CD8-positive, alpha-beta memory T cell (primary cell): ENCODE data around the gene MAGEA2B. TPM values are rescaled to one million over a fixed set of nuclear protein-coding genes. Genes with fewer than 3 reads are reported as not detected.
"Not testable (repeated sequence)": the region's sequence is repeated elsewhere in the genome, so short reads cannot be mapped to it uniquely, and the experiment has no call there.

Experiments used
- CTCF ChIA-PET: fragments of 350-600 bp; sonication (Branson Sonifier 250); formaldehyde crosslinking; loops from one replicate; lab custom pipeline; 2021; ENCODE audit warnings: antibody characterized with exemption; lab: Charles Lee
- POLR2A ChIA-PET: fragments of 350-600 bp; sonication (Branson Sonifier 250); formaldehyde crosslinking; loops from one replicate; lab custom pipeline; 2021; ENCODE audit warnings: antibody characterized with exemption; lab: Charles Lee
- DNase-seq, 5 donors: peaks; one replicate each; pipeline versions ENCODE4 v3.0.0 to v3.0.0-alpha.2; 2020 to 2022; ENCODE audit warnings: mixed read lengths in 1 of 5
- H3K27ac ChIP-seq: one replicate; pipeline ENCODE4 v1.7.0; 2013; ENCODE audit warnings: low read depth, mild to moderate bottlenecking, low read length, moderate library complexity
- H3K27me3 ChIP-seq: 2 replicates; pipeline ENCODE4 v1.7.0; 2013; ENCODE audit warnings: low read length, mild to moderate bottlenecking; ENCODE audit not compliant: insufficient read depth, poor library complexity, severe bottlenecking
- H3K36me3 ChIP-seq: 2 replicates; pipeline ENCODE4 v1.7.0; 2013; ENCODE audit warnings: mild to moderate bottlenecking, low read length, moderate library complexity; ENCODE audit not compliant: insufficient read depth
- H3K4me1 ChIP-seq: 2 replicates; pipeline ENCODE4 v1.7.0; 2013; ENCODE audit warnings: mild to moderate bottlenecking, low read length, moderate library complexity; ENCODE audit not compliant: insufficient read depth
- H3K4me3 ChIP-seq: 2 replicates; pipeline ENCODE4 v1.7.0; 2013; ENCODE audit warnings: mild to moderate bottlenecking, low read length
- H3K9me3 ChIP-seq: 2 replicates; pipeline ENCODE4 v1.7.0; 2013; ENCODE audit warnings: mild to moderate bottlenecking, low read length
- H3K27ac Mint-ChIP-seq, 8 donors: one replicate each; pipeline ENCODE4 v1.8.0; 2020 to 2021; ENCODE audit warnings: mixed read lengths in 8 of 8, mild to moderate bottlenecking in 6 of 8, inconsistent platforms in 3 of 8, moderate library complexity in 3 of 8
- H3K27me3 Mint-ChIP-seq, 2 donors: one replicate each; pipeline ENCODE4 v1.8.0; 2020 to 2021; ENCODE audit warnings: mixed read lengths in 2 of 2, mild to moderate bottlenecking in 1 of 2, moderate library complexity in 1 of 2
- H3K36me3 Mint-ChIP-seq, 3 donors: one replicate each; pipeline ENCODE4 v1.8.0; 2020 to 2021; ENCODE audit warnings: mixed read lengths in 3 of 3, inconsistent platforms in 1 of 3, mild to moderate bottlenecking in 1 of 3
- H3K4me1 Mint-ChIP-seq, 3 donors: one replicate each; pipeline ENCODE4 v1.8.0; 2020 to 2021; ENCODE audit warnings: mixed read lengths in 3 of 3, inconsistent platforms in 1 of 3, mild to moderate bottlenecking in 1 of 3
- H3K4me3 Mint-ChIP-seq, 7 donors: one replicate each; pipeline ENCODE4 v1.8.0; 2020 to 2021; ENCODE audit warnings: mixed read lengths in 7 of 7, mild to moderate bottlenecking in 6 of 7, moderate library complexity in 4 of 7, inconsistent platforms in 2 of 7
- H3K9me3 Mint-ChIP-seq, 5 donors: one replicate each; pipeline ENCODE4 v1.8.0; 2020 to 2022; ENCODE audit warnings: mixed read lengths in 5 of 5, mild to moderate bottlenecking in 3 of 5, moderate library complexity in 2 of 5, inconsistent platforms in 1 of 5
- polyA plus RNA-seq: library from polyadenylated mRNA; unstranded; fragments of 300-500 nt; fragmentation: Illumina TruSeq; gene quantifications from one replicate; pipeline ENCODE4 v1.2.3, GENCODE V29; 2021
- total RNA-seq, 2 experiments: library from RNA; stranded (reverse); gene quantifications; one replicate each; pipeline ENCODE4 v1.2.3, GENCODE V29; 2021

Gene MAGEA2B, protein sequence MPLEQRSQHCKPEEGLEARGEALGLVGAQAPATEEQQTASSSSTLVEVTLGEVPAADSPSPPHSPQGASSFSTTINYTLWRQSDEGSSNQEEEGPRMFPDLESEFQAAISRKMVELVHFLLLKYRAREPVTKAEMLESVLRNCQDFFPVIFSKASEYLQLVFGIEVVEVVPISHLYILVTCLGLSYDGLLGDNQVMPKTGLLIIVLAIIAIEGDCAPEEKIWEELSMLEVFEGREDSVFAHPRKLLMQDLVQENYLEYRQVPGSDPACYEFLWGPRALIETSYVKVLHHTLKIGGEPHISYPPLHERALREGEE
- total RNA-seq, result not detected
- not detected for polyA plus RNA-seq

DNA sequence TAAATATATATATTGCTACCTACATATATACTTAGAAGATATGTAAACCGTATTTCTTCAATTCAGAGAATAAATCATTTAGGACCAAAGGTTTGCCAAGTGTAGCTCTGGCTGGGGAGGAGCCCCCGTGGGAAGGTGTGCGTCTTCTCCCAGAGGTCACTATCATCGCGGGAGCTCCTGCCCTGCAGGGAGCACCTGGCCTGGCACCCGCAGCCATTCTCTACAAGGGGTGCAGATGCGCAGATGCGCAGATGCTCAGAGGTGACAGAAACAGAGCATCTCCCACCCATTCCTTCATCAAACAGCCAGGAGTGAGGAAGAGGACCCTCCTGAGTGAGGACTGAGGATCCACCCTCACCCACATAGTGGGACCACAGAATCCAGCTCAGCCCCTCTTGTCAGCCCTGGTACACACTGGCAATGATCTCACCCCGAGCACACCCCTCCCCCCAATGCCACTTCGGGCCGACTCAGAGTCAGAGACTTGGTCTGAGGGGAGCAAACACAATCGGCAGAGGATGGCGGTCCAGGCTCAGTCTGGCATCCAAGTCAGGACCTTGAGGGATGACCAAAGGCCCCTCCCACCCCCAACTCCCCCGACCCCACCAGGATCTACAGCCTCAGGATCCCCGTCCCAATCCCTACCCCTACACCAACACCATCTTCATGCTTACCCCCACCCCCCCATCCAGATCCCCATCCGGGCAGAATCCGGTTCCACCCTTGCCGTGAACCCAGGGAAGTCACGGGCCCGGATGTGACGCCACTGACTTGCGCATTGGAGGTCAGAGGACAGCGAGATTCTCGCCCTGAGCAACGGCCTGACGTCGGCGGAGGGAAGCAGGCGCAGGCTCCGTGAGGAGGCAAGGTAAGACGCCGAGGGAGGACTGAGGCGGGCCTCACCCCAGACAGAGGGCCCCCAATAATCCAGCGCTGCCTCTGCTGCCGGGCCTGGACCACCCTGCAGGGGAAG lies at the start of gene MAGEA2B:
Gene MAGEA2B, plus strand, starts transcription at position 814 of the 973 bp plus-strand sequence. CDS start 2,479 bp downstream, outside the sequence.
- not testable (repeated sequence) for H3K4me3 Mint-ChIP-seq, H3K27ac ChIP-seq

DNA sequence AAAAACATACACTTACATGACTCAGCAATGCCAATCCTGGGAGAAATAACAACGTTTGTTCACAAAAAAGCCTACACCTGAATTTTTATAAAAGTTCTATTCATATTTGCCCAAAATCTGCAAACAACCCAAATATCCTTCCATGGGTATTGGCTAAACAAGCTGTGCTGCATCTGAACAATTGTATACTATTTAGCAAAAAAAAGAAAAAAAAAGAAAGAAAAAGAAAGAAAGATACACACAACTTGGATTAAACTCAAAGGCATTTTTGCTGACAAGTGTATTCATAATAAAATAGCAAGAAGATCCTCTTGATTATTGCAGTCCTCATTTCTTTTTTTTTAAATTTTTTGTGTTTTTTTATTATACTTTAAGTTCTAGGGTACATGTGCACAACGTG lies 40.3 kb upstream of the MAGEA2B start:
- Histone ChIP-seq H3K4me3 (no peak overlapping the region), H3K4me1 (no peaks in the 10 kb centered on the region), H3K36me3 (no peaks in the 10 kb centered on the region), H3K27me3 (no peaks in the 10 kb centered on the region), H3K27ac (no peak overlapping the region), H3K9me3 (no peaks in the 10 kb centered on the region)
- Mint-ChIP-seq H3K4me1 (no peaks in the 10 kb centered on the region), H3K4me3 (no peak overlapping the region), H3K27me3 (peaks cover 0 to 13% of the 10 kb centered on the region in 2 donors), H3K27ac (no peak overlapping the region), H3K36me3 (no peaks in the 10 kb centered on the region), H3K9me3 (peaks cover 0 to 4% (median 3%) of the 10 kb centered on the region in 5 donors)
- POLR2A ChIA-PET, result no interaction called here
- DNase-seq, result no peak
- CTCF ChIA-PET, result no interaction called here

More for the DNA sequence above, at the start of gene MAGEA2B:
- DNase-seq, H3K4me1 Mint-ChIP-seq, H3K4me3 ChIP-seq, H3K4me1 ChIP-seq, CTCF ChIA-PET, H3K27me3 Mint-ChIP-seq, H3K27ac Mint-ChIP-seq, H3K36me3 ChIP-seq, H3K9me3 ChIP-seq, H3K27me3 ChIP-seq, H3K9me3 Mint-ChIP-seq, POLR2A ChIA-PET, H3K36me3 Mint-ChIP-seq: not testable (repeated sequence)

DNA sequence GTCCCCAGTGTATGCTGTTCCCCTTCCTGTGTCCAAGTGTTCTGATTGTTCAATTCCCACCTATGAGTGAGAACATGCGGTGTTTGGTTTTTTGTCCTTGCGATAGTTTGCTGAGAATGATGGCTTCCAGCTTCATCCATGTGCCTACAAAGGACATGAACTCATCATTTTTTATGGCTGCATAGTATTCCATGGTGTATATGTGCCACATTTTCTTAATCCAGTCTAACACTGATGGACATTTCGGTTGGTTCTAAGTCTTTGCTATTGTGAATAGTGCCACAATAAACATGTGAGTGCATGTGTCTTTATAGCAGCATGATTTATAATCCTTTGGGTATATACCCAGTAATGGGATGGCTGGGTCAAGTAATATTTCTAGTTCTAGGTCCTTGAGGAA lies 39.8 kb upstream of the MAGEA2B start:
- H3K27ac ChIP-seq, H3K36me3 Mint-ChIP-seq, DNase-seq, H3K27ac Mint-ChIP-seq, CTCF ChIA-PET, H3K9me3 ChIP-seq, H3K4me3 ChIP-seq, POLR2A ChIA-PET, H3K36me3 ChIP-seq, H3K4me1 ChIP-seq, H3K4me3 Mint-ChIP-seq, H3K4me1 Mint-ChIP-seq, H3K27me3 ChIP-seq, H3K9me3 Mint-ChIP-seq: not testable (repeated sequence)
- H3K27me3 Mint-ChIP-seq, result peaks cover 0 to 13% of the 10 kb centered on the region in 2 donors

DNA sequence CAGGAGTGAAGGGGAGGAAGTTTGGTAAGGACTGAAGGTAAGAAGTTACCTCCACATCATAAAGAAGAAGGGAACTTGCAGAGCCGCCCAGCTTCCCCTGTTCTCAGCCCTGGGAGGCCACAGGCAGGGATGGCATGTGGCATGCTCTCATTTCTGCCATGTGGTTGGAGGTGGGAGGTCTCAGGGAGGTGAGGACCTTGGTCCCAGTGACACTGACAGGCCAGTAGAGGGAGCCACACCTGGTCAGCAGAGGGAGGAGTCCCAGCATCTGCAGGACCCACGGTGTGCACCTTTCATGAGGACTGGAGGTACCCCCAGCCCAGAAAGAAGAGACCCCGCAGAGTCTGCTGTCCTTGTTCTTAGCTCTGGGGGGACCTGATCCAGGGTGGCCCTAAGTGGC lies 33.4 kb upstream of the MAGEA2B start:
- H3K9me3 Mint-ChIP-seq, CTCF ChIA-PET, H3K4me1 Mint-ChIP-seq: not testable (repeated sequence)

DNA sequence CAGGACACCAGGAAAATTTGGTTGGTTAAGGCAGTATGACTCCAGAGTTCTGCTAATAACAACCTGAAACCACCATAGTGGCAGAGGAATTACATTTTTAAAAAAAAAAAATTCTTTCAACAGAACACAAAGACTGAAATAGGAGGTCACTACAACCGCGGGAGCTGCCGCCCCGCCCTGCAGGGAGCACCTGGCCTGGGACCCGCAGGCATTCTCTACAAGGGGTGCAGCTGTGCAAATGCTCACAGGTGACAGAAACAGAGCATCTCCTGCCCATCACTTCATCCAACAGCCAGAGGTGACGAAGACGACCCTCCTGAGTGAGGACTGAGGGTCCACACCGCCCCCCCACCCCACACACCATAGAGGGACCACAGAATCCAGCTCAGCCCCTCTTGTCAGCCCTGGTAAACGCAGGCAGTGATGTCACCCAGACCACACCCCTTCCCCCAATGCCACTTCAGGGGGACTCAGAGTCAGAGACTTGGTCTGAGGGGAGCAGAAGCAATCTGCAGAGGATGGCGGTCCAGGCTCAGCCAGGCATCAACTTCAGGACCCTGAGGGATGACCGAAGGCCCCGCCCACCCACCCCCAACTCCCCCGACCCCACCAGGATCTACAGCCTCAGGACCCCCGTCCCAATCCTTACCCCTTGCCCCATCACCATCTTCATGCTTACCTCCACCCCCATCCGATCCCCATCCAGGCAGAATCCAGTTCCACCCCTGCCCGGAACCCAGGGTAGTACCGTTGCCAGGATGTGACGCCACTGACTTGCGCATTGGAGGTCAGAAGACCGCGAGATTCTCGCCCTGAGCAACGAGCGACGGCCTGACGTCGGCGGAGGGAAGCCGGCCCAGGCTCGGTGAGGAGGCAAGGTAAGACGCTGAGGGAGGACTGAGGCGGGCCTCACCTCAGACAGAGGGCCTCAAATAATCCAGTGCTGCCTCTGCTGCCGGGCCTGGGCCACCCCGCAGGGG lies 16.2 kb upstream of the MAGEA2B start, which contains the start of gene MAGEA3:
Gene MAGEA3, plus strand, starts transcription at position 843 of the 980 bp plus-strand sequence. CDS start 2,039 bp downstream, outside the sequence.
- H3K4me3 ChIP-seq, DNase-seq, H3K27me3 Mint-ChIP-seq, H3K27ac ChIP-seq, H3K36me3 ChIP-seq, H3K9me3 Mint-ChIP-seq, H3K4me3 Mint-ChIP-seq, POLR2A ChIA-PET, CTCF ChIA-PET, H3K4me1 Mint-ChIP-seq, H3K27me3 ChIP-seq, H3K4me1 ChIP-seq, H3K27ac Mint-ChIP-seq, H3K9me3 ChIP-seq, H3K36me3 Mint-ChIP-seq: not testable (repeated sequence)

More for the DNA sequence above, 33.4 kb upstream of the MAGEA2B start:
- H3K27ac Mint-ChIP-seq, H3K4me3 Mint-ChIP-seq, H3K36me3 Mint-ChIP-seq, H3K4me1 ChIP-seq, H3K36me3 ChIP-seq, H3K27ac ChIP-seq, DNase-seq, POLR2A ChIA-PET, H3K27me3 ChIP-seq, H3K4me3 ChIP-seq, H3K27me3 Mint-ChIP-seq, H3K9me3 ChIP-seq: not testable (repeated sequence)

DNA sequence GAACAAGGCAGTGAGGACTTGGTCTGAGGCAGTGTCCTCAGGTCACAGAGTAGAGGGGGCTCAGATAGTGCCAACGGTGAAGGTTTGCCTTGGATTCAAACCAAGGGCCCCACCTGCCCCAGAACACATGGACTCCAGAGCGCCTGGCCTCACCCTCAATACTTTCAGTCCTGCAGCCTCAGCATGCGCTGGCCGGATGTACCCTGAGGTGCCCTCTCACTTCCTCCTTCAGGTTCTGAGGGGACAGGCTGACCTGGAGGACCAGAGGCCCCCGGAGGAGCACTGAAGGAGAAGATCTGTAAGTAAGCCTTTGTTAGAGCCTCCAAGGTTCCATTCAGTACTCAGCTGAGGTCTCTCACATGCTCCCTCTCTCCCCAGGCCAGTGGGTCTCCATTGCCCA lies 14.0 kb upstream of the MAGEA2B start:
- H3K27me3 Mint-ChIP-seq, H3K4me3 Mint-ChIP-seq, H3K36me3 Mint-ChIP-seq, H3K9me3 ChIP-seq, H3K4me3 ChIP-seq, H3K4me1 ChIP-seq, H3K36me3 ChIP-seq, H3K9me3 Mint-ChIP-seq, CTCF ChIA-PET, H3K4me1 Mint-ChIP-seq, H3K27ac Mint-ChIP-seq, POLR2A ChIA-PET, H3K27ac ChIP-seq, H3K27me3 ChIP-seq: not testable (repeated sequence)
- peak in 1 of 5 donors; percentile 8 for DNase-seq

DNA sequence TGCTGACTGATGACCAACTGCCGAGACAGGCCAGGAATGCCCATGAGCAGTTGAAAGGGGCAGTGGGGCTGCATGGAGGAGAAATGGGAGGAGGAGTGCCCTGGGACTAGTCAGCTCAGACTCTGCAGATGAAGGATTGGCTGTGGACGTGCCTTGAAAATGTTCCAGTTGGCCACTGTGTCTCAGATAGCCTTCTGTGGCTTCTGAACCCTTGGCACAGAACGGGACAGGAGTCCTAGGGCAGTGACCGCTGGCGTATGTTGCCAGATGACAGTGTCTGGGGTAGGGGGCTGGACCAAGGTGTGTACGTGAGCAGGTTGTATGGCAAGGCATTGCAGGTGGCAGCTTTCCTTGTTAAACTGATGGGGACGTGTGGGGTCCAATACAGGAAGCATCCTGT lies 7.9 kb upstream of the MAGEA2B start:
- H3K27me3 Mint-ChIP-seq, H3K9me3 Mint-ChIP-seq, H3K4me1 ChIP-seq, H3K27ac Mint-ChIP-seq, POLR2A ChIA-PET, H3K36me3 ChIP-seq, H3K27ac ChIP-seq, H3K4me3 ChIP-seq, H3K9me3 ChIP-seq, H3K4me1 Mint-ChIP-seq, H3K36me3 Mint-ChIP-seq, CTCF ChIA-PET, DNase-seq, H3K27me3 ChIP-seq, H3K4me3 Mint-ChIP-seq: not testable (repeated sequence)
